ENCODE measurements around the gene HBG2. TPM values are rescaled to one million over a fixed set of nuclear protein-coding genes. Genes with fewer than 3 reads are reported as not detected.

HBG2 gene
- total and polyA plus RNA-seq, 2 of the 8 experiments (the other 6 are each of a cell fraction or from before 2014, with no cell fraction given), result 0.23 TPM; not detected in 1

- WGBS, 2 experiments (ENCODE audit: extremely low coverage in 1 of 2, insufficient coverage in 1 of 2, insufficient read length in 1 of 2, insufficient replicate concordance in 2 of 2, low coverage in 1 of 2, low lambda C conversion rate in 2 of 2, missing lambda C conversion rate in 1 of 2), result 100% methylated on average over 1 of the region's 1 CpG; no CpG with 5 or more reads in 1 of the 2 experiments
- H2AFZ ChIP-seq (ENCODE audit: low read length), result no peak overlapping the region
- H3K9me3 ChIP-seq (ENCODE audit: insufficient read depth in 2 of 2, low read depth in 1 of 2, low read length in 1 of 2), result no peaks in the 10 kb centered on the region
- H3K27me3 ChIP-seq (replicated peaks in 1 of 4; ENCODE audit: control insufficient read depth in 3 of 4, extremely low read depth in 1 of 4, insufficient read depth in 3 of 4, low read length in 3 of 4), result peaks cover 0 to 1% (median 0%) of the 10 kb centered on the region in 4 experiments; a peak in 3 of 7 replicates
- H2BK15ac ChIP-seq (ENCODE audit: low read length), result no peak overlapping the region
- H2AK5ac ChIP-seq (ENCODE audit: low read depth, low read length), result no peak overlapping the region
- H3K4me2 ChIP-seq (ENCODE audit: insufficient read depth in 1 of 2, low read depth in 2 of 2, low read length in 2 of 2), result no peak overlapping the region
- POLR2A ChIA-PET (ENCODE audit: partially characterized antibody), result no interaction called here
- peaks cover under 1 to 5% (median 1%) of the 10 kb centered on the region in 4 experiments; a peak in 5 of 7 replicates for H3K4me1 ChIP-seq (replicated peaks in 1 of 4; ENCODE audit: control insufficient read depth in 3 of 4, insufficient read depth in 4 of 4, low read length in 3 of 4)
- H3K4me3 ChIP-seq (ENCODE audit: extremely low read depth in 1 of 4, insufficient read depth in 2 of 4, low read depth in 3 of 4, low read length in 4 of 4), result no peak overlapping the region
- H3K14ac ChIP-seq (ENCODE audit: insufficient read length), result no peak overlapping the region
- H4K91ac ChIP-seq (replicated peaks; ENCODE audit: insufficient read length, low read length), result no peak overlapping the region
- H3K23ac ChIP-seq (ENCODE audit: insufficient read length), result no peak overlapping the region
- H4K5ac ChIP-seq (ENCODE audit: insufficient read length, low read depth, low read length), result no peak overlapping the region
- no peaks in the 10 kb centered on the region for H3K79me2 ChIP-seq (ENCODE audit: control insufficient read depth in 1 of 2, insufficient read depth in 2 of 2, low read length in 2 of 2)
- no peak overlapping the region for H3K4ac ChIP-seq (replicated peaks; ENCODE audit: insufficient read length, low read depth, low read length)
- no peak overlapping the region for H2BK5ac ChIP-seq (ENCODE audit: low read depth, low read length)
- FAIRE-seq (no peak), DNase-seq (ENCODE audit: low read depth in 1 of 2, low spot score in 2 of 2) (no peak)
- H2BK20ac ChIP-seq (ENCODE audit: low read length), result no peak overlapping the region
- no peaks in the 10 kb centered on the region for H4K20me1 ChIP-seq (replicated peaks in 1 of 2; ENCODE audit: control insufficient read depth in 1 of 2, insufficient read depth in 2 of 2, low read length in 2 of 2)
- H2BK12ac ChIP-seq (ENCODE audit: low read depth, low read length), result no peak overlapping the region
- no peak overlapping the region for H3K18ac ChIP-seq (ENCODE audit: extremely low read depth, low read length)
- H3K9ac ChIP-seq (replicated peaks in 1 of 4; ENCODE audit: extremely low read depth in 1 of 4, low read depth in 3 of 4, low read length in 3 of 4), result no peak overlapping the region
- no peak overlapping the region for H3K27ac ChIP-seq (ENCODE audit: low read depth, low read length)
- H3K79me1 ChIP-seq (ENCODE audit: low read depth, low read length), result no peaks in the 10 kb centered on the region
- CTCF ChIA-PET (ENCODE audit: partially characterized antibody), result no interaction called here
- H3K23me2 ChIP-seq (ENCODE audit: low read depth, low read length), result no peaks in the 10 kb centered on the region
- no peak overlapping the region for H4K8ac ChIP-seq (ENCODE audit: extremely low read depth, insufficient read depth, low read length)
- H3K56ac ChIP-seq (replicated peaks; ENCODE audit: insufficient read length, low read depth, low read length), result no peak overlapping the region
- no peak overlapping the region for H2BK120ac ChIP-seq (replicated peaks; ENCODE audit: low read depth, low read length)
- TF ChIP-seq BRCA1 (IDR thresholded peaks at IDR 0.05; ENCODE audit: low read depth, low read length) (no peak), SP2 (IDR thresholded peaks at IDR 0.05; ENCODE audit: low read length) (no peak), BACH1 (IDR thresholded peaks at IDR 0.05; ENCODE audit: low read length) (no peak), TAF1 (IDR thresholded peaks at IDR 0.05; ENCODE audit: low read depth, low read length) (no peak), CTCF (IDR thresholded peaks at IDR 0.05; ENCODE audit: control extremely low read depth in 1 of 3, insufficient read depth in 1 of 3, low read depth in 1 of 3, low read length in 3 of 3) (no peak), GABPA (IDR thresholded peaks at IDR 0.05; ENCODE audit: borderline replicate concordance, insufficient read depth, low read length) (no peak), TAF7 (optimal IDR thresholded peaks at IDR 0.05; ENCODE audit: borderline replicate concordance, low read depth, low read length) (no peak), E2F6 (IDR thresholded peaks at IDR 0.05) (no peak), NRF1 (IDR thresholded peaks at IDR 0.05; ENCODE audit: low read depth, low read length) (no peak), POLR2A (IDR thresholded peaks at IDR 0.05; ENCODE audit: control extremely low read depth in 1 of 2, low read depth in 2 of 2, low read length in 2 of 2) (no peak), RFX5 (IDR thresholded peaks at IDR 0.05; ENCODE audit: borderline replicate concordance, low read depth, low read length) (no peak), EGR1 (IDR thresholded peaks at IDR 0.05; ENCODE audit: borderline replicate concordance, low read depth, low read length) (no peak), CEBPB (IDR thresholded peaks at IDR 0.05; ENCODE audit: low read depth, low read length) (no peak)
- H3K36me3 ChIP-seq (ENCODE audit: control insufficient read depth in 2 of 4, insufficient read depth in 4 of 4, low read length in 3 of 4), result no peaks in the 10 kb centered on the region
Observed at GRCh38 chr11:5252919-5253265, 1.7 kb downstream of the HBG2 start.
